Naive thymus-derived CD8-positive, alpha-beta T cell (primary cell): ENCODE data around the gene IDUA. TPM values are rescaled to one million over a fixed set of nuclear protein-coding genes. Genes with fewer than 3 reads are reported as not detected.

ENCODE experiments used
- ATAC-seq, 2 donors: fragments of 150-1000 bp; cut with Tn5 transposase in 1 of 2; sonication (Bioruptor Pico), chemical (Tn5 transposase) in 1 of 2; 1 replicate in 1 of 2; 2 replicates in 1 of 2; pipeline ENCODE4 v1.10.0; 2021; ENCODE audit warnings: mild to moderate bottlenecking in 2 of 2, moderate library complexity in 2 of 2
- POLR2A ChIA-PET: fragments of 350-600 bp; sonication (Branson Sonifier 250); formaldehyde crosslinking; loops from one replicate; lab custom pipeline; 2021; ENCODE audit warnings: antibody characterized with exemption; lab: Charles Lee
- DNase-seq, 10 donors: peaks; one replicate each; pipeline versions ENCODE4 v3.0.0 to v3.0.0-alpha.2; 2020 to 2022
- H3K27ac Mint-ChIP-seq, 10 donors: one replicate each; pipeline ENCODE4 v1.8.0; 2020 to 2022; ENCODE audit warnings: mild to moderate bottlenecking in 10 of 10, mixed read lengths in 10 of 10, moderate library complexity in 4 of 10, inconsistent platforms in 1 of 10
- H3K27me3 Mint-ChIP-seq, 5 donors: one replicate each; pipeline ENCODE4 v1.8.0; 2021 to 2022; ENCODE audit warnings: mixed read lengths in 5 of 5
- H3K36me3 Mint-ChIP-seq, 3 donors: one replicate each; pipeline ENCODE4 v1.8.0; 2020 to 2022; ENCODE audit warnings: mixed read lengths in 3 of 3, mild to moderate bottlenecking in 2 of 3, inconsistent platforms in 1 of 3
- H3K4me1 Mint-ChIP-seq, 4 donors: one replicate each; pipeline ENCODE4 v1.8.0; 2021 to 2022; ENCODE audit warnings: mixed read lengths in 4 of 4
- H3K4me3 Mint-ChIP-seq, 10 donors: one replicate each; pipeline ENCODE4 v1.8.0; 2020 to 2022; ENCODE audit warnings: mild to moderate bottlenecking in 10 of 10, mixed read lengths in 10 of 10, moderate library complexity in 6 of 10, inconsistent platforms in 1 of 10
- H3K9me3 Mint-ChIP-seq, 9 donors: one replicate each; pipeline ENCODE4 v1.8.0; 2020 to 2022; ENCODE audit warnings: mixed read lengths in 9 of 9, mild to moderate bottlenecking in 3 of 9, inconsistent platforms in 1 of 9, moderate library complexity in 1 of 9
- polyA plus RNA-seq, 3 donors: library from polyadenylated mRNA; unstranded; fragments of 300-500 nt; fragmentation: Illumina TruSeq; gene quantifications; one replicate each; pipeline ENCODE4 v1.2.3, GENCODE V29; 2021
- total RNA-seq, 8 experiments: library from RNA in 2 of 8; stranded (reverse) in 2 of 8; gene quantifications; one replicate each; pipeline ENCODE4 v1.2.3 and lab custom pipeline; 2021 to 2026

Gene IDUA
- total and polyA plus RNA-seq, 5 experiments from 2014 or later: 6.5 to 79.1 (median 15.4) TPM

GRCh38 chr4:1031956-1032795 is 45.3 kb downstream of the IDUA start:
- H3K36me3 Mint-ChIP-seq: no peaks in the 10 kb centered on the region
- no peak overlapping the region for H3K27ac Mint-ChIP-seq
- H3K4me3 Mint-ChIP-seq: no peak overlapping the region
- DNase-seq: no peak
- H3K27me3 Mint-ChIP-seq: peaks cover 0 to 6% (median 0%) of the 10 kb centered on the region in 5 donors
- H3K9me3 Mint-ChIP-seq: no peaks in the 10 kb centered on the region
- no peaks in the 10 kb centered on the region for H3K4me1 Mint-ChIP-seq
- POLR2A ChIA-PET: no interaction called here
- ATAC-seq: no peak

DNA sequence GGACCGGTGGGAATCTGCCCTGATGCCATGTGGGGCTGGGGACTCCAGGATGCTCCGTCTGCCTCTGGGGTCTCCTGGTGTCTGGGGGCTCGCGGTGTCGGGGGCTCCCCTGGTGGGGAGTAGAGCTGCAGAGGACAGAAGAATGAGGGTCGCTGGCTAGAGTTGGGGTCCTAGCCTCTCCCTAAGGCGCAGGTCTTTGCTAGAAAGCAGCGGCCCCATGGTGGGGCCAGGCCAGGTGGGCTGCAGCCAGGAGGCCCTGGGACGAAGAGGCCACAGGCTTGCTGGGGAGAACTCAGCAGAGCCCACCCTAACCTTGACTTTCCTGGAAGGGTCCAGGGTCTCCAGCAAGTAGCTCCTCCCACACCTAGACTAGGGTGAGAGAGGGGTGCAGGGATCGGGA is 46.0 kb downstream of the IDUA start:
- Mint-ChIP-seq H3K27me3 (peaks cover 0 to 6% (median 0%) of the 10 kb centered on the region in 5 donors), H3K27ac (no peak overlapping the region), H3K9me3 (no peaks in the 10 kb centered on the region), H3K4me3 (no peak overlapping the region), H3K36me3 (no peaks in the 10 kb centered on the region), H3K4me1 (no peaks in the 10 kb centered on the region)
- POLR2A ChIA-PET: no interaction called here
- DNase-seq: no peak
- no peak for ATAC-seq

DNA sequence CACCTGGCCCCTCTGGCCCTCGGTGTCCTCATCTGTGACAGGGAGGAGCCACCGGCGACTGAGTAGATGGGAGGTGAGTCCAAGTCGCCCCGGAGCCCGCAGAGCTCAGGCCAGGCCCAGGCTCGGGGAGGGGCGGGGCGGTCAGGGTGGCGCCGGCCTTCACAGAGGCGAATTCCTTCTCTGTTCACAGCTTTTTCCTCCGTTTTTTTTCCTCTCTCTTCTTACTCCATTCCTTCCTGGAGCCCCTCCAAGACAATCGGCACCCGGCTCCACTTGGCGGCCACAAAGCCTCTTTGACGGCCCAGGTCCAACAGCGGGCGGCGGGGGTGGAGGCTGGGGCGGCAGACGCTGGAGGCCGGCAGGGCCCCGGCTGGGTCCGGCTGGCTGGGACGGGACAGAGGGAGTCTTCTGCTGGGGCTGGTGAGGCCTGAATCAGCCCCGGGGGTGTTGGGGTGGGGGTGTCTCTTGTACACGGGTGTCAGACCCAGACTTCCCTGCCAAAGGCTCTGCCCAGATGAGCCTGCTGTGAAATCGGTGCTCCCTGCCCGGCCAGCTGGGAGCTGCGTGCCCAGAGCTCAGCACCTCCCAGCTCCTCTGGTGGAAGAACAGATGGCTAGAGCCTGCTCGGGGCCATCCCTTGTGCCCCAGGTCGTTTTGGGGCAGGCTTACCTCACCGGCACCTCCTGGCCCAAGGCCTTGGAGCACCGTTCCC is 47.2 kb downstream of the IDUA start:
- no peak overlapping the region for H3K27ac Mint-ChIP-seq
- POLR2A ChIA-PET: no interaction called here
- H3K9me3 Mint-ChIP-seq: no peaks in the 10 kb centered on the region
- no peak overlapping the region for H3K4me3 Mint-ChIP-seq
- no peaks in the 10 kb centered on the region for H3K4me1 Mint-ChIP-seq
- no peaks in the 10 kb centered on the region for H3K36me3 Mint-ChIP-seq
- ATAC-seq (no peak), DNase-seq (no peak)
- H3K27me3 Mint-ChIP-seq: peaks cover 0 to 6% (median 0%) of the 10 kb centered on the region in 5 donors

- H3K27me3 Mint-ChIP-seq: peaks cover 0 to 6% (median 0%) of the 10 kb centered on the region in 5 donors
- no peaks in the 10 kb centered on the region for H3K4me1 Mint-ChIP-seq
- no peaks in the 10 kb centered on the region for H3K9me3 Mint-ChIP-seq
- no peak overlapping the region for H3K4me3 Mint-ChIP-seq
- DNase-seq (no peak), ATAC-seq (no peak)
- no peak overlapping the region for H3K27ac Mint-ChIP-seq
- POLR2A ChIA-PET: interaction anchor here (0.6 kb wide), 1 partner anchor 1807 kb away, joined by 3 read pairs; no protein-coding TSS in a partner anchor
- H3K36me3 Mint-ChIP-seq: no peaks in the 10 kb centered on the region
These were observed 48.7 kb downstream of the IDUA start for GRCh38 chr4:1035510-1035909.

DNA sequence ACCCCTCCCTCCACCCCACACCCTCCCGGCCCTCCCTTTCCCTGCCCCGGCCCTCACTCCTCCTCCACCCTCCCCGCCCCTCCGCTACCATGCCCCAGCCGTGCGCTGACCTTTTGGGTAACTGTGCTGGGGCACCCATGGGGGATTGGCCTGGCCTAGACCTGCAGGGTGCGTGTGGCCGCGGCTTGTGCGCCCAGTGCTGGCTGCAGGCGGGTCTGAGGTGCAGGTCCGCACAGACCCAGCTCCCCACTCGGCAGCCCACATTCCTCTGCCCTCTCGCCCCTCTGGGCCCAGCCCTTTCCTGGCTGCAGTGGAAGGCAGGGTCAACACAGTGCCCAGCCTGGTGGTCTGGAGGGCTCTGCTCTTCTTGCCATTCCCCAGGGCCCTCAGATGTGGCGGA is 49.3 kb downstream of the IDUA start:
- DNase-seq: no peak
- Mint-ChIP-seq H3K27me3 (peaks cover 0 to 6% (median 0%) of the 10 kb centered on the region in 5 donors), H3K27ac (no peak overlapping the region), H3K4me3 (no peak overlapping the region), H3K9me3 (no peaks in the 10 kb centered on the region), H3K4me1 (no peaks in the 10 kb centered on the region), H3K36me3 (no peaks in the 10 kb centered on the region)
- POLR2A ChIA-PET: no interaction called here
- no peak for ATAC-seq

- POLR2A ChIA-PET: no interaction called here
- no peak overlapping the region for H3K27ac Mint-ChIP-seq
These were observed 50.3 kb downstream of the IDUA start for GRCh38 chr4:1036976-1037810.

GRCh38 chr4:1038948-1039492 is 52.2 kb downstream of the IDUA start:
- H3K9me3 Mint-ChIP-seq: no peaks in the 10 kb centered on the region
- DNase-seq (no peak), ATAC-seq (no peak)
- H3K4me3 Mint-ChIP-seq: no peak overlapping the region
- POLR2A ChIA-PET: no interaction called here
- peaks cover 0 to 9% (median 5%) of the 10 kb centered on the region in 4 donors for H3K4me1 Mint-ChIP-seq
- no peaks in the 10 kb centered on the region for H3K36me3 Mint-ChIP-seq
- no peak overlapping the region for H3K27ac Mint-ChIP-seq
- H3K27me3 Mint-ChIP-seq: peaks cover 2 to 9% (median 4%) of the 10 kb centered on the region in 5 donors

More at GRCh38 chr4:1036976-1037810, 50.3 kb downstream of the IDUA start:
- peaks cover 0 to 6% (median 0%) of the 10 kb centered on the region in 5 donors for H3K27me3 Mint-ChIP-seq
- H3K4me3 Mint-ChIP-seq: no peak overlapping the region
- no peaks in the 10 kb centered on the region for H3K9me3 Mint-ChIP-seq
- DNase-seq (no peak), ATAC-seq (no peak)
- H3K4me1 Mint-ChIP-seq: peaks cover 0 to 7% (median 1%) of the 10 kb centered on the region in 4 donors
- H3K36me3 Mint-ChIP-seq: no peaks in the 10 kb centered on the region

DNA sequence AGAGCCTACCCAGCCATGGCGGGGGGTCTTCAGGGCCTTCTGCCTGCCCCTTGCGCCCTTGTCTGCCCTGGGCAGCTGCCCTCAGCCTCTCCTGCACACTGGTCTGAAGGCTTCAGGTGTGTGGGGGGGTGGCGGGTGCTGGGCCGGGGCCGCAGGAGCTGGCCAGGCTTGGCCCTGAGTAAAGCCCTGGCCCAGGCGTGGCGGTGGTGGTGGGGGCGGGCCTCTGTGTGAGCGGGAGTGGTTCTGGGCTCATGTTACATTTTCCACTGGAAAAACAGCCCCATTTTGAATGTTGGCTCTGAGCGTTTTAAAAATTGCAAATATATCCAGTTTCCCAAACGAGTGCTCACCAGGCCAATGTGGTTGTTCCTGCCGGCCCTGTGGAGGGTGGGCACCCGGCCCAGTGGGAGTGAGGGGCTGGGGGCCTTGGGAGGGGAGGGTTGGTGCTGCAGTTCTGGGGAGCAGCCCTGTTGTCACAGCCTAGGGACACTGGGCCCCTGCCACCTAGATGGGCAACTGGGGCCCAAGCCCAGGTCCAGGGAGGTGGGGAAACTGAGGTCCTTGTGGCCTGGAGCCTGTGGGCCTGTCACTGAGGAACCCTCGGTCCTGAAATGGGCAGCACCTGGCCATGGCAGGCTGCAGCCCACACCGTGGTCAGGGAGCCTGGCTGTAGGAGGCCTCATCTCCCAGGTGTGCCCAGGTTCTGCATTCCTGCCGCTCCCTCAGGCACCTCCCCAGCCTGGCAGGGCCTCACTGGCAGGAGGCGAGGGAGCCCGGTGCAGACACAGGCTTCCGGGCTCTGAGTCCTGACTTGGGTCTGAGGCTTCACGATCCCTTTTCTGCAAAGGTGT is 52.9 kb downstream of the IDUA start:
- no peaks in the 10 kb centered on the region for H3K36me3 Mint-ChIP-seq
- POLR2A ChIA-PET: no interaction called here
- H3K27ac Mint-ChIP-seq: no peak overlapping the region
- H3K27me3 Mint-ChIP-seq: peaks cover 2 to 12% (median 7%) of the 10 kb centered on the region in 5 donors
- no peak for DNase-seq
- peaks cover 0 to 9% (median 5%) of the 10 kb centered on the region in 4 donors for H3K4me1 Mint-ChIP-seq
- H3K4me3 Mint-ChIP-seq: no peak overlapping the region
- ATAC-seq: no peak
- no peaks in the 10 kb centered on the region for H3K9me3 Mint-ChIP-seq

- peaks cover 0 to 9% (median 5%) of the 10 kb centered on the region in 4 donors for H3K4me1 Mint-ChIP-seq
- no peak overlapping the region for H3K4me3 Mint-ChIP-seq
- no peaks in the 10 kb centered on the region for H3K9me3 Mint-ChIP-seq
- H3K36me3 Mint-ChIP-seq: no peaks in the 10 kb centered on the region
- no peak overlapping the region for H3K27ac Mint-ChIP-seq
- POLR2A ChIA-PET: no interaction called here
- no peak for ATAC-seq
- DNase-seq: no peak
- peaks cover 2 to 19% (median 15%) of the 10 kb centered on the region in 5 donors for H3K27me3 Mint-ChIP-seq
These were observed 53.7 kb downstream of the IDUA start for GRCh38 chr4:1040344-1041146.

DNA sequence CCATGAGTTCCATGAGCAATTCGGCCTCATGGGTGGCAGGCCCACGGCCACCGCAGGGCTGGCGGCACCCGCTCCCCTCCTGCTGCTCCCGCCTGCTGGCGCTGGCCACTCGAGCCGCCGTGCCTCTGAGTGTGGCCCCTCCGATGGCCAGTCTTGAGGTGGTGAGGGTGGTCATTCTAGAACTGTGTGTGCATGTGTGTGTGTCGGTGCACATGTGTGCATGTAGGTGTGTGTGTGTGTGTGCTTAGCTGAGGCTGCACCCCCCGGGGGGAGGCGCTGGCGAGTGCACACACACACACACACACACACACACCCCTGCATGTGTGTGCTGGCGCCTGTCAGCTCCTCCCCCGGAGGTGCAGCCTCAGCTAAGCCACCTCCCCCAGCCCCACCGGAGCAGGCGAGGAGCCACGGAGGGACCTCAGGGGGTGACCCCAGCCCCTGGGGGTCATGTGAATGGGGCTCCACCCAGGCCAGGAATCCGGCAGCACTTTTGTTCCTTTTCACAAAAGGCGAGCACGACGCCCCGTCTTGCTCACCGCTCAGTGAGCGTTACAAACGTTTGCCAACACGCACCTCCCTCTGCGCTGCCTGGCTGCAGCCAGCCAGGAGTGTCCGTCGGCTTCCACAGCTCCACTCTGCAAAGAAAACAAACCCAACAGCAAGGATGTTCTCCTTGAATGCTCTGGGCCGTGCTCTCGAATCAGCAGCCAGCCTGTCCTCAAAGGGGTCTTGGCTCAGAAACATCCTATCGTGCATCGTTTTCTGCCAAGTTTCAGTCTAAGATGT is 54.5 kb downstream of the IDUA start:
- POLR2A ChIA-PET: interaction anchor here (1.0 kb wide), 1 partner anchor 14 kb away, joined by 3 read pairs; no protein-coding TSS in a partner anchor
- ATAC-seq (no peak), DNase-seq (no peak)
- H3K9me3 Mint-ChIP-seq: no peaks in the 10 kb centered on the region
- H3K36me3 Mint-ChIP-seq: no peaks in the 10 kb centered on the region
- H3K4me3 Mint-ChIP-seq: peak overlapping the region in 3 of 10 donors; percentile 8 to 46 (median 39)
- peaks cover 0 to 9% (median 5%) of the 10 kb centered on the region in 4 donors for H3K4me1 Mint-ChIP-seq
- peak overlapping the region in 2 of 10 donors; percentile 17 to 48 for H3K27ac Mint-ChIP-seq
- peaks cover 2 to 21% (median 17%) of the 10 kb centered on the region in 5 donors for H3K27me3 Mint-ChIP-seq
